ENCODE measurements around the gene PHYKPL.

PHYKPL gene

GRCh38 chr5:178227929-178228328, 4.7 kb downstream of the PHYKPL start:
- DNase-seq (ENCODE audit: extremely low spot score, insufficient read length, low read depth) (no peak), FAIRE-seq (no peak)

- no peak for FAIRE-seq
- DNase-seq (ENCODE audit: extremely low spot score, insufficient read length, low read depth), result no peak
Measured at GRCh38 chr5:178227138-178227659, 5.4 kb downstream of the PHYKPL start.

- no peak for FAIRE-seq
Measured at GRCh38 chr5:178225174-178225573, 7.4 kb downstream of the PHYKPL start.

GRCh38 chr5:178224403-178224802, 8.2 kb downstream of the PHYKPL start:
- FAIRE-seq (no peak), DNase-seq (ENCODE audit: extremely low spot score, insufficient read length, low read depth) (no peak)

More at GRCh38 chr5:178225174-178225573, 7.4 kb downstream of the PHYKPL start:
- DNase-seq (ENCODE audit: extremely low spot score, insufficient read length, low read depth), result no peak

GRCh38 chr5:178223828-178224335, 8.7 kb downstream of the PHYKPL start:
- DNase-seq (ENCODE audit: extremely low spot score, insufficient read length, low read depth), result no peak
- FAIRE-seq, result no peak

GRCh38 chr5:178223196-178223773, 9.3 kb downstream of the PHYKPL start:
- no peak for DNase-seq (ENCODE audit: extremely low spot score, insufficient read length, low read depth)
- FAIRE-seq, result no peak

- FAIRE-seq (no peak), DNase-seq (ENCODE audit: extremely low spot score, insufficient read length, low read depth) (no peak)
Measured at GRCh38 chr5:178222292-178222691, 10.3 kb downstream of the PHYKPL start.

- FAIRE-seq (no peak), DNase-seq (ENCODE audit: extremely low spot score, insufficient read length, low read depth) (no peak)
Measured at GRCh38 chr5:178221853-178222252, 10.7 kb downstream of the PHYKPL start.

- DNase-seq (ENCODE audit: extremely low spot score, insufficient read length, low read depth), result no peak
- no peak for FAIRE-seq
Measured at GRCh38 chr5:178221282-178221681, 11.3 kb downstream of the PHYKPL start.

GRCh38 chr5:178218827-178219226, 13.8 kb downstream of the PHYKPL start:
- FAIRE-seq, result no peak
- no peak for DNase-seq (ENCODE audit: extremely low spot score, insufficient read length, low read depth)

GRCh38 chr5:178218237-178218776, 14.3 kb downstream of the PHYKPL start:
- FAIRE-seq, result no peak

GRCh38 chr5:178216779-178217178, 15.8 kb downstream of the PHYKPL start:
- FAIRE-seq (no peak), DNase-seq (ENCODE audit: extremely low spot score, insufficient read length, low read depth) (no peak)

More at GRCh38 chr5:178218237-178218776, 14.3 kb downstream of the PHYKPL start:
- DNase-seq (ENCODE audit: extremely low spot score, insufficient read length, low read depth), result no peak

GRCh38 chr5:178216088-178216534, 16.5 kb downstream of the PHYKPL start:
- no peak for FAIRE-seq
- no peak for DNase-seq (ENCODE audit: extremely low spot score, insufficient read length, low read depth)

GRCh38 chr5:178215280-178216002, 17.2 kb downstream of the PHYKPL start:
- FAIRE-seq (no peak), DNase-seq (ENCODE audit: extremely low spot score, insufficient read length, low read depth) (no peak)

- DNase-seq (ENCODE audit: extremely low spot score, insufficient read length, low read depth) (no peak), FAIRE-seq (no peak)
Measured at GRCh38 chr5:178214160-178214803, 18.3 kb downstream of the PHYKPL start.

- no peak for FAIRE-seq
- DNase-seq (ENCODE audit: extremely low spot score, insufficient read length, low read depth), result no peak
Measured at GRCh38 chr5:178213748-178214151, 18.9 kb downstream of the PHYKPL start.

GRCh38 chr5:178213003-178213461, 19.6 kb downstream of the PHYKPL start:
- FAIRE-seq, result no peak
- DNase-seq (ENCODE audit: extremely low spot score, insufficient read length, low read depth), result no peak

GRCh38 chr5:178212241-178213002, 20.2 kb downstream of the PHYKPL start:
- DNase-seq (ENCODE audit: extremely low spot score, insufficient read length, low read depth) (no peak), FAIRE-seq (no peak)

All from GM18507 (cell line).